D721Med (cell line): Measurements from ENCODE around the gene SAE1.

Experiments used
- DNase-seq: peaks from one replicate; pipeline ENCODE4 v3.0.0; 2011; ENCODE audit warnings: low spot score; ENCODE audit not compliant: insufficient read length
- FAIRE-seq: peaks from 2 replicates; lab custom pipeline; 2011; peaks lifted over from hg19 to GRCh38; lab: Jason Lieb, UNC
- TF ChIP-seq, protein P1 (sequence below): IDR thresholded peaks from 2 replicates; pipeline ENCODE4 v1.5.1; 2012; ENCODE audit warnings: mild to moderate bottlenecking, control low read depth; ENCODE audit not compliant: insufficient read depth; ENCODE audit errors: missing control alignments

The SAE1 gene

GRCh38 chr19:47231215-47232054 is 100.8 kb downstream of the SAE1 start:
- TF ChIP-seq, protein P1, sequence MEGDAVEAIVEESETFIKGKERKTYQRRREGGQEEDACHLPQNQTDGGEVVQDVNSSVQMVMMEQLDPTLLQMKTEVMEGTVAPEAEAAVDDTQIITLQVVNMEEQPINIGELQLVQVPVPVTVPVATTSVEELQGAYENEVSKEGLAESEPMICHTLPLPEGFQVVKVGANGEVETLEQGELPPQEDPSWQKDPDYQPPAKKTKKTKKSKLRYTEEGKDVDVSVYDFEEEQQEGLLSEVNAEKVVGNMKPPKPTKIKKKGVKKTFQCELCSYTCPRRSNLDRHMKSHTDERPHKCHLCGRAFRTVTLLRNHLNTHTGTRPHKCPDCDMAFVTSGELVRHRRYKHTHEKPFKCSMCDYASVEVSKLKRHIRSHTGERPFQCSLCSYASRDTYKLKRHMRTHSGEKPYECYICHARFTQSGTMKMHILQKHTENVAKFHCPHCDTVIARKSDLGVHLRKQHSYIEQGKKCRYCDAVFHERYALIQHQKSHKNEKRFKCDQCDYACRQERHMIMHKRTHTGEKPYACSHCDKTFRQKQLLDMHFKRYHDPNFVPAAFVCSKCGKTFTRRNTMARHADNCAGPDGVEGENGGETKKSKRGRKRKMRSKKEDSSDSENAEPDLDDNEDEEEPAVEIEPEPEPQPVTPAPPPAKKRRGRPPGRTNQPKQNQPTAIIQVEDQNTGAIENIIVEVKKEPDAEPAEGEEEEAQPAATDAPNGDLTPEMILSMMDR: no peak
- FAIRE-seq: no peak

DNA sequence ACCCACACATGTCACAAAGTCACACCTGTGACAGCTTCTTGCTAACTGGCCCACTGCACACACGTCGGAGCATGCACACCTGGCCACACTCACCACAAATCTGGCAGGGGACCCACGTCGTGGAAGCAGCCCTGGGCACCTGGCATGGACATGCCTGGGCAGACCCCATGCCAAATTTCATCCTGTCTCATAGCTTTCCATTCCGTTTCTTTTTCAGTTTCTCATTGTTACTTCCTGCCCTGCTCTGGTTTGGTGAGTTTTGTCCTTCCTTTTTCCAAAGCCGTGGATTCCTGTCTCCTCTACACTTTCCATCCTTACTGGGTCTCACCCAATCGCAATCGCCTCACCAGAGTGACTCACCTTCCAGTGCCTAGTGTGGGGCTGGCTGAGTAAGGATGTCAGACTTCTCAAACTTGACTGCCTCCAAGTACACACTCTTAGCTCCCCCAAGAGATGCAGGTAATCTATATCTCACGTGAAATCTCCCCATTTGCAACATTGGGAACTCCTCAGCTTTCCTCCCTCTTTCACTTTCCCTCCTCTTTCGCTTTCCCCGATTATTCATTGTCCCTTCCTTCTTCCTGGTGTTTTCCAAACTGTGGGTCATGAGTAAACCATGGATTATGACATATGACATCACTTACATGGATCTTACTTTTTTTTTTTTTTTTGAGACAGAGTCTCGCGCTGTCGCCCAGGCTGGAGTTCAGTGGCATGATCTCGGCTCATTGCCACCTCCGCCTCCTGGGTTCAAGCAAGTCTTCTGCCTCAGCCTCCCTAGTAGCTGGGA is 102.0 kb downstream of the SAE1 start:
- TF ChIP-seq, protein P1: no peak
- FAIRE-seq (no peak), DNase-seq (no peak)

More at GRCh38 chr19:47231215-47232054, 100.8 kb downstream of the SAE1 start:
- peak; percentile 65 for DNase-seq

DNA sequence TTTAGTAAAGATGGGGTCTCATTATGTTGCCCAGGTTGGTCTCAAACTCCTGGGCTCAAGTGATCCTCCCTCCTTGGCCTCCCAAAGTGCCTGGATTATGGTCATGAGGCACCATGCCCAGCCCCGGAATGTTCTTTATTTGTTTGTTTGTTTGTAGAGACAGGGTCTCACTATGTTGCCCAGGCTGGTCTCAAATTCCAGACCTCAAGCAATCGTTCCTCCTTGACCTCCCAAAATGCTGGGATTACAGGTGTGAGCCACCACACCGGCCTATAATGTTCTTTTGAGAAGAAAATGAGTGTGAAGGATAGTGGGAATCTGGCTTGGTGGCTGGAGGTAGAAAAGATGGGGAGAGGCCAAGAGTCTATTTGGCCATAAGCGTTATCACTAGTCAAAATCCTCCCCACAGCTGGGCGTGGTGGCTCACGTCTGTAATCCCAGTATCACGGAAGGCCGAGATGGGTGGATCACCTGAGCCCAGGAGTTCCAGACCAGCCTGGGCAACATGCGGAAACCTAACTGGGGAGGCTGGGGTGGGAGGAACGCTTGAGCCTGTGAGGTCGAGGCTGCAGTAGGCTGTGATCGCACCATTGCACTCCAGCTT is 105.5 kb downstream of the SAE1 start:
- no peak for FAIRE-seq
- TF ChIP-seq, protein P1: no peak
- no peak for DNase-seq

DNA sequence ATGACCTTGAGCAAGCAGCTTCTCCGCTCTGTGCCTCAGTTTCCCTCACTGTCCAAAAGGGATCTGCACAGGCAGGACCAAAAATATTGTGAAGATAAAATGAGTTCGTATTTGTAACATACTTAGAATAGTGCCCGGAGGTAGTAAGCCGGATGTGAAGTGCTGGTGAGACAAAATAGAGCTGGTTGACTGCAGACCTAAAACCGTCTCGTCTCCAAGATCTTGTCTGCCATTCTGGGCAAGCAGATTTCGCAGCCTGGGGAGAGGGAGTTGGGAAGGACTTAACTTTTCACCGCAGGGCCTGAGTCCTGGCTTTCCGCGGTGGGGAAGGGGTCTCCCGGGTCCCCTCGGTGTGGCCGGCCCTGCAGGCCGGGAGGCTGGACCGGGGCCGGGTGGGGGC is 108.5 kb downstream of the SAE1 start:
- no peak for FAIRE-seq
- no peak for DNase-seq
- TF ChIP-seq, protein P1: no peak

GRCh38 chr19:47239610-47240296 is 109.1 kb downstream of the SAE1 start:
- no peak for FAIRE-seq
- peak; percentile 87 for DNase-seq
- TF ChIP-seq, protein P1: no peak

DNA sequence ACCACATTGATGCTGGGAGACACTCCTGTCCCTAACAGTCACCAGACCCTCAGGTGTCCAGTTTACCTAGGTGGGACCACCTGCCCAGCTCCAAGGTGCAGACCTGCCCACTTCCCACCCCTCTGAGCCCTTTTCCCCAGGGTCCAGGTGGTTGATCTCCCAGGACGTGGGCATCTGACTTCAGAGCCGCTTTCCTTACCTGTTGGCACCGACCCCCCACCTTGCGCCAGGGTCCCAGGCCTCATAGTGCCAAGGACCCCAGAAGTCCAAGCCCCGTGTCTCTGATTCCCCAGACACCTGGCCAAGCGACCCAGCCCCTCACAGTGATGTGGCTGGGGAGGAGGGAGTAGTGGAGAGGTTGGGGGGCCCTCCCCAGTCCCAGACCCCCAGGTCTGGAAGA is 109.9 kb downstream of the SAE1 start:
- TF ChIP-seq, protein P1: no peak
- FAIRE-seq (no peak), DNase-seq (no peak)
